Activated CD8-positive, alpha-beta T cell treated with anti-CD3 and anti-CD28 coated beads for 36 hours (primary cell): ENCODE data around the gene SLC44A4. TPM values are rescaled to one million over a fixed set of nuclear protein-coding genes. Genes with fewer than 3 reads are reported as not detected.
A peak's percentile ranks its signal among the peaks of the same experiment; 100 is the strongest.
"Not testable (repeated sequence)": the region's sequence is repeated elsewhere in the genome, so short reads cannot be mapped to it uniquely, and the experiment has no call there.

Experiments
- ATAC-seq: fragments of 200-7000 bp; cut with Tn5 transposase; one replicate; pipeline ENCODE4 v1.10.0; 2021; ENCODE audit warnings: mild to moderate bottlenecking, moderate library complexity
- CTCF ChIA-PET: fragments of 350-600 bp; sonication (Branson Sonifier 250); formaldehyde crosslinking; loops from one replicate; lab custom pipeline; 2021; ENCODE audit warnings: antibody characterized with exemption; lab: Charles Lee
- POLR2A ChIA-PET: fragments of 350-600 bp; sonication (Branson Sonifier 250); formaldehyde crosslinking; loops from one replicate; lab custom pipeline; 2021; ENCODE audit warnings: antibody characterized with exemption; lab: Charles Lee
- DNase-seq: peaks from one replicate; pipeline ENCODE4 v3.0.0-alpha.2; 2020
- H3K27ac Mint-ChIP-seq: one replicate; pipeline ENCODE4 v1.8.0; 2021; ENCODE audit warnings: mild to moderate bottlenecking, mixed read lengths
- H3K27me3 Mint-ChIP-seq: one replicate; pipeline ENCODE4 v1.8.0; 2021; ENCODE audit warnings: mixed read lengths
- H3K36me3 Mint-ChIP-seq: one replicate; pipeline ENCODE4 v1.8.0; 2021; ENCODE audit warnings: low read depth, mixed read lengths
- H3K4me1 Mint-ChIP-seq: one replicate; pipeline ENCODE4 v1.8.0; 2021; ENCODE audit warnings: low read depth, mixed read lengths
- H3K4me3 Mint-ChIP-seq: one replicate; pipeline ENCODE4 v1.8.0; 2021; ENCODE audit warnings: mild to moderate bottlenecking, moderate library complexity, mixed read lengths
- H3K9me3 Mint-ChIP-seq: one replicate; pipeline ENCODE4 v1.8.0; 2021; ENCODE audit warnings: mixed read lengths
- intact Hi-C: fragments of 100-400 bp; cut with micrococcal nuclease; formaldehyde crosslinking; loops from one replicate; pipeline ENCODE4 v1.10.0; 2022
- total RNA-seq, 2 experiments: library from RNA; stranded (reverse); gene quantifications; one replicate each; pipeline ENCODE4 v1.2.3, GENCODE V29; 2021
- TF ChIP-seq, protein P1 (sequence below): fragments of 200-600 bp; IDR thresholded peaks from one replicate; pipeline ENCODE4 v1.8.0; 2022; ENCODE audit warnings: antibody characterized with exemption, mild to moderate bottlenecking

SLC44A4 gene
- total RNA-seq, 2 experiments from 2014 or later = not detected

DNA sequence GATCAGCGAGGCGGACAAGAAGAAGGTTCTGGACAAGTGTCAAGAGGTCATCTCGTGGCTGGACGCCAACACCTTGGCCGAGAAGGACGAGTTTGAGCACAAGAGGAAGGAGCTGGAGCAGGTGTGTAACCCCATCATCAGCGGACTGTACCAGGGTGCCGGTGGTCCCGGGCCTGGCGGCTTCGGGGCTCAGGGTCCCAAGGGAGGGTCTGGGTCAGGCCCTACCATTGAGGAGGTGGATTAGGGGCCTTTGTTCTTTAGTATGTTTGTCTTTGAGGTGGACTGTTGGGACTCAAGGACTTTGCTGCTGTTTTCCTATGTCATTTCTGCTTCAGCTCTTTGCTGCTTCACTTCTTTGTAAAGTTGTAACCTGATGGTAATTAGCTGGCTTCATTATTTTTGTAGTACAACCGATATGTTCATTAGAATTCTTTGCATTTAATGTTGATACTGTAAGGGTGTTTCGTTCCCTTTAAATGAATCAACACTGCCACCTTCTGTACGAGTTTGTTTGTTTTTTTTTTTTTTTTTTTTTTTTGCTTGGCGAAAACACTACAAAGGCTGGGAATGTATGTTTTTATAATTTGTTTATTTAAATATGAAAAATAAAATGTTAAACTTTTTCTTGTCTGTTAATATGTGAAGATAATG, 49.0 kb downstream of the SLC44A4 start:
- peaks cover 12% of the 10 kb centered on the region for H3K36me3 Mint-ChIP-seq
- POLR2A ChIA-PET = interaction anchor here (1.0 to 2.3 kb wide), 6 partner anchors 10 to 177 kb away, joined by 3 to 7 read pairs (median 4); partner anchors contain the start of genes BAG6, CLIC1, DDAH2 and MSH5
- H3K9me3 Mint-ChIP-seq = no peaks in the 10 kb centered on the region
- TF ChIP-seq, protein P1, sequence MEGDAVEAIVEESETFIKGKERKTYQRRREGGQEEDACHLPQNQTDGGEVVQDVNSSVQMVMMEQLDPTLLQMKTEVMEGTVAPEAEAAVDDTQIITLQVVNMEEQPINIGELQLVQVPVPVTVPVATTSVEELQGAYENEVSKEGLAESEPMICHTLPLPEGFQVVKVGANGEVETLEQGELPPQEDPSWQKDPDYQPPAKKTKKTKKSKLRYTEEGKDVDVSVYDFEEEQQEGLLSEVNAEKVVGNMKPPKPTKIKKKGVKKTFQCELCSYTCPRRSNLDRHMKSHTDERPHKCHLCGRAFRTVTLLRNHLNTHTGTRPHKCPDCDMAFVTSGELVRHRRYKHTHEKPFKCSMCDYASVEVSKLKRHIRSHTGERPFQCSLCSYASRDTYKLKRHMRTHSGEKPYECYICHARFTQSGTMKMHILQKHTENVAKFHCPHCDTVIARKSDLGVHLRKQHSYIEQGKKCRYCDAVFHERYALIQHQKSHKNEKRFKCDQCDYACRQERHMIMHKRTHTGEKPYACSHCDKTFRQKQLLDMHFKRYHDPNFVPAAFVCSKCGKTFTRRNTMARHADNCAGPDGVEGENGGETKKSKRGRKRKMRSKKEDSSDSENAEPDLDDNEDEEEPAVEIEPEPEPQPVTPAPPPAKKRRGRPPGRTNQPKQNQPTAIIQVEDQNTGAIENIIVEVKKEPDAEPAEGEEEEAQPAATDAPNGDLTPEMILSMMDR = peak; percentile 64
- H3K27ac Mint-ChIP-seq = peak overlapping the region; percentile 81
- DNase-seq = no peak
- ATAC-seq = no peak
- CTCF ChIA-PET = interaction anchor here (0.6 to 2.0 kb wide), 25 partner anchors 8 to 278 kb away, joined by 3 to 14 read pairs (median 4); partner anchors contain the start of genes ABHD16A, C6orf47, CLIC1 and DDAH2
- H3K27me3 Mint-ChIP-seq = no peaks in the 10 kb centered on the region
- intact Hi-C loops = loop anchor here (5.0 to 10.0 kb wide), 3 partner anchors 92 to 265 kb away; partner anchors contain the start of genes C6orf47, CLIC1, CSNK2B and GPANK1
- H3K4me1 Mint-ChIP-seq = peaks cover 33% of the 10 kb centered on the region
- H3K4me3 Mint-ChIP-seq = peak overlapping the region; percentile 84

DNA sequence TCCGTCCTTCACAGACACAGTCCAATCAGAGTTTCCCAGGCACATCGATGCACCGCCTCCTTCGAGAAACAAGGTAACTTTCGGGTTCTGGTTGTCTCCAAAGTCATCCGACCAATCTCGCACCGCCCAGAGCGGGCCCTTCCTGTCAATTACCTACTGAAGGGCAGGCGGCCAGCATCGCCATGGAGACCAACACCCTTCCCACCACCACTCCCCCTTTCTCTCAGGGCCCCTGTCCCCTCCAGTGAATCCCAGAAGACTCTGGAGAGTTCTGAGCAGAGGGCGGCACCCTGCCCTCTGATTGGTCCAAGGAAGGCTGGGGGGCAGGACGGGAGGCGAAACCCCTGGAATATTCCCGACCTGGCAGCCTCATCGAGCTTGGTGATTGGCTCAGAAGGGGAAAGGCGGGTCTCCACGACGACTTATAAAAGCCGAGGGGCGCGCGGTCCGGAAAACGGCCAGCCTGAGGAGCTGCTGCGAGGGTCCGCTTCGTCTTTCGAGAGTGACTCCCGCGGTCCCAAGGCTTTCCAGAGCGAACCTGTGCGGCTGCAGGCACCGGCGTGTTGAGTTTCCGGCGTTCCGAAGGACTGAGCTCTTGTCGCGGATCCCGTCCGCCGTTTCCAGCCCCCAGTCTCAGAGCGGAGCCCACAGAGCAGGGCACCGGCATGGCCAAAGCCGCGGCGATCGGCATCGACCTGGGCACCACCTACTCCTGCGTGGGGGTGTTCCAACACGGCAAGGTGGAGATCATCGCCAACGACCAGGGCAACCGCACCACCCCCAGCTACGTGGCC, 51.3 kb downstream of the SLC44A4 start, which contains the start of gene HSPA1B:
Gene HSPA1B, plus strand, starts transcription at position 453 of the 794 bp plus-strand sequence. Its CDS starts 213 bp downstream, at position 666.
- TF ChIP-seq, protein P1 = no peak
- H3K36me3 Mint-ChIP-seq = peaks cover 11% of the 10 kb centered on the region
- H3K9me3 Mint-ChIP-seq = no peaks in the 10 kb centered on the region
- ChIA-PET CTCF (interaction anchor here (0.6 to 1.7 kb wide), 7 partner anchors 21 to 98 kb away, joined by 3 to 6 read pairs (median 4); partner anchors contain the start of genes DDAH2, LSM2 and MSH5), POLR2A (interaction anchor here (0.8 to 3.5 kb wide), 12 partner anchors 8 to 259 kb away, joined by 3 to 15 read pairs (median 3); partner anchors contain the start of genes CSNK2B, LSM2 and VARS1)
- intact Hi-C loops = loop anchor here (10.0 kb wide), 1 partner anchor 263 kb away; no protein-coding TSS in a partner anchor
- no peaks in the 10 kb centered on the region for H3K27me3 Mint-ChIP-seq
- peak within 1 kb of the TSS; percentile 90 for H3K27ac Mint-ChIP-seq
- peaks cover 36% of the 10 kb centered on the region for H3K4me1 Mint-ChIP-seq
- peak; percentile 82 for ATAC-seq
- peak within 1 kb of the TSS; percentile 81 for H3K4me3 Mint-ChIP-seq
- DNase-seq = peak; percentile 98

DNA sequence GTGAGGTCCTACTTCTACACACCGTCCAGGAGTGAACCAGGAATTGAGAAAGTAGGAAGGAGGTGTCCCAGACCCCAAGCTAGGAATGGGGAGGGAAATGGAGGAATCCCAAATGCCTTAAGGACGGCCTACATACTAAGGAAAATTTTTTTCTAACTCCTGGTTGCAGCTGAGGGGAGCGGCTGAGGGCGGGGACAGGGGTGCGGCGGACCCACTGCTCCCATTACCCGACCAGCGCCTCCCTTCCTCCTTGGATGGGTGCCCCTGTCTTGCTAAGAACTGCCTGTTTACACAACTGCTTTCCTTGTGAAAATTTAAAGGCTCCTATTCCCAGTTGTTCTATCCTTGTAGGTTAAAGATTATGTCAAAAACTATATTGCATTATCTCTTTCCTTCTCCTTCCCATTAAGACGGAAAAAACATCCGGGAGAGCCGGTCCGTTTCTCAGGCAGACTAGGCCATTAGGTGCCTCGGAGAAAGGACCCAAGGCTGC, 52.0 kb downstream of the SLC44A4 start:
- POLR2A ChIA-PET = interaction anchor here (0.8 to 3.5 kb wide), 9 partner anchors 9 to 258 kb away, joined by 3 to 15 read pairs (median 3); partner anchors contain the start of genes LSM2, TNF and VARS1
- DNase-seq (no peak), ATAC-seq (peak; percentile 6)

DNA sequence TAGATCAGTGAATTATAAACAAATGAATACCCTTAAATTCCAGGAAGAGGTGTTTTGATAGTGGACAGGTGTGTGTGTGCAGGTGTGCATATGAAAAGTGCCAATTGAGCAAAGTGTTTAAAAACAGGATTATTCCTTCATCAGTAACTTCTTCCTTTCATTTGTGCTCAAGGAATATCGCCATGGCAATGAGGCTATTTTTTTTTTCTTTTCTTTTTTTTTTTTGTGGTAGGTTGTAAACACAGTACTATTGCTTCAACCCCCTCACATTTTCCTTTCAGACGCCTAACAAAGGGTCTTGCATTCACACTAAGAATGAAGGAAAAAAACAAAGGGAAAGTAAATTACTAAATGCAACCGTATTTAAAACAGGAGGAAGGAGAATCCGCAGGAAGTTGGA, 53.2 kb downstream of the SLC44A4 start:
- no peaks in the 10 kb centered on the region for H3K27me3 Mint-ChIP-seq
- H3K4me1 Mint-ChIP-seq = peaks cover 43% of the 10 kb centered on the region
- H3K36me3 Mint-ChIP-seq = peaks cover 8% of the 10 kb centered on the region
- H3K9me3 Mint-ChIP-seq = no peaks in the 10 kb centered on the region
- H3K27ac Mint-ChIP-seq = peak overlapping the region; percentile 4
- POLR2A ChIA-PET = interaction anchor here (0.6 to 3.5 kb wide), 3 partner anchors 10 to 19 kb away, joined by 3 to 15 read pairs (median 4); partner anchors contain the start of gene LSM2
- intact Hi-C loops = loop anchor here (10.0 kb wide), 1 partner anchor 261 kb away; no protein-coding TSS in a partner anchor
- CTCF ChIA-PET = no interaction called here
- peak overlapping the region; percentile 81 for H3K4me3 Mint-ChIP-seq
- DNase-seq (no peak), ATAC-seq (no peak)
- TF ChIP-seq, protein P1 = no peak

More for the DNA sequence above, 52.0 kb downstream of the SLC44A4 start:
- Mint-ChIP-seq H3K9me3 (no peaks in the 10 kb centered on the region), H3K36me3 (peaks cover 11% of the 10 kb centered on the region), H3K4me3 (peak overlapping the region; percentile 81), H3K27ac (peak overlapping the region; percentile 90), H3K4me1 (peaks cover 39% of the 10 kb centered on the region), H3K27me3 (no peaks in the 10 kb centered on the region)
- intact Hi-C loops = loop anchor here (10.0 kb wide), 1 partner anchor 262 kb away; no protein-coding TSS in a partner anchor
- TF ChIP-seq, protein P1 = no peak
- CTCF ChIA-PET = interaction anchor here (0.7 to 1.7 kb wide), 9 partner anchors 9 to 98 kb away, joined by 3 to 6 read pairs (median 4); partner anchors contain the start of genes DDAH2, HSPA1A, HSPA1L and LSM2

DNA sequence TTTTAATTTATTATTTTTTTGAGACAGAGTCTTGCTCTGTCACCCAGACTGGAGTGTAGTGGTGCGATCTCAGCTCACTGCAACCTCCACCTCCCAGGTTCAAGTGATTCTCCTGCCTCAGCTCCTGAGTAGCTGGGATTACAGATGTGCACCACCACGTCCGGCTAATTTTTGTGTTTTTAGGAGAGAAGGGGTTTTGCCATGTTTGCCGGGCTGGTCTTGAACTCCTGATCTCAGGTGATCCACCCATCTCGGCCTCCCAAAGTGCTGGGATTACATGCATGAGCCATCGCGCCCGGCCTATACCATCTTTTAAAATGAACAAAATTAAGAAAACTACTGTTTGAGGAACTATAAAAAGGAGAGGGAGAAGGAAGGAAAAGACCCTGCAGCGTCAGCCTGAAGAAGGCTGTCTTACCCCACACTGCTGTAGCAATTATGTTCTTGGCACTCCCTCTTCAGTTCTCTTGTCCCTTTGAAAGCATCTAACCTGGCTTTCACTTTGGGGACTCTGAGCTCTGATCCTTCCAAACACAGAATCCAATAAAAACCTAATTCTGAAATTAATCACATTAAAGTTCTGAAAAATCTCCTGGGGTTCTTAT, 55.1 kb downstream of the SLC44A4 start:
- H3K4me1 Mint-ChIP-seq = peaks cover 50% of the 10 kb centered on the region
- not testable (repeated sequence) for H3K27me3 Mint-ChIP-seq, ATAC-seq, H3K4me3 Mint-ChIP-seq, H3K27ac Mint-ChIP-seq, H3K9me3 Mint-ChIP-seq, H3K36me3 Mint-ChIP-seq, DNase-seq
- CTCF ChIA-PET = interaction anchor here (1.9 kb wide), 1 partner anchor 86 kb away, joined by 6 read pairs; no protein-coding TSS in a partner anchor
- POLR2A ChIA-PET = interaction anchor here (1.0 to 1.3 kb wide), 3 partner anchors 16 to 122 kb away, joined by 3 to 4 read pairs (median 3); no protein-coding TSS in a partner anchor
- intact Hi-C loops = loop anchor here (10.0 kb wide), 1 partner anchor 259 kb away; no protein-coding TSS in a partner anchor
